ENCODE measurements around the gene KLHDC7B.
A peak's percentile ranks its signal among the peaks of the same experiment; 100 is the strongest.

The KLHDC7B gene

DNA sequence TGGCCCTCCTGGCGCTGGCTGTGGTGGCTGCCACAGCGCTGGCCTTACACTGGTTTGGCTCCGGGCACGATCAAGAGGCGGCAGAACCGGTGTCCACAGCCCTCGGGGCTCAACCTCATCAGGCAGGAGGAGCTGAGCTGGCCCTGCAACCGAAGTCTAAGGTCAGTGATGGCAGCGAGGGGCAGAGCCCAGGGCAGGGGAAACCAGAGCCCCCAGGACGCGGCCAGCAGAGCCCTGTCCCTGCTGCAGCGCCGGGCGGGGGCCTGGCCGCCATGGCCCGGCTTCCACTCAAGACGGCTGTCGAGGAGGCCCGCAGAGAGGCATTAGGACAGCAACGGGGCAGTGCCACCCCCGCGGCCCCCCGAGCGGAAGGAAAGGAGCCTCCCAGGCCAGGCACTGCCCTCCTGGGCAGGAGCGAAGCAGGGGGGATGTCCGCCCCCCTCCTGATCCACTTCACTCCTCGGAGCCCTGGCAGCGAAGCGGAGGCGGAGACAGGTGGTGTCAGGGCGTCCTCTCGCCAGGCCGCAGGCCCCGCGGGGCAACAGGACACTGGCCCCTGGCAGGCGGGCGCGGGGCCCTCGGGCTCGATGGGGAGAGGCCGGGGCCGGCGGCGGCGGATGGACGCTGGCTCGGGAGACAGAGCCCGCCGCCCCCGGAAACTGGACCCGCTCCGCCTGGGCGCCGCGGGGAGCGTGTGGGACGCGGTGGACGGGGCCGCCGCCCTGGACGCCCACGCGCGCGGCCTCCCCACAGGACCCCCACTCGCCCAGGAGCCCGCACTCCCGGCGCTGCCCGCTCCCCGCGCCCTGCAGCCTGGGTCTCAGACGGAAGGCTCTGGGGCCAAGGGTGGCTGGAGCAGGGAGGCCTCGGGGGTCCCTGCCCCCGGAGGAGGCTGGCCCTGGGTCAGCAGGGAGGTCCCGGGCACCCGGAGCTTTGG lies 895 bp downstream of the KLHDC7B start:
- no peak overlapping the region for H3K27ac ChIP-seq
- TF ChIP-seq, protein P1, sequence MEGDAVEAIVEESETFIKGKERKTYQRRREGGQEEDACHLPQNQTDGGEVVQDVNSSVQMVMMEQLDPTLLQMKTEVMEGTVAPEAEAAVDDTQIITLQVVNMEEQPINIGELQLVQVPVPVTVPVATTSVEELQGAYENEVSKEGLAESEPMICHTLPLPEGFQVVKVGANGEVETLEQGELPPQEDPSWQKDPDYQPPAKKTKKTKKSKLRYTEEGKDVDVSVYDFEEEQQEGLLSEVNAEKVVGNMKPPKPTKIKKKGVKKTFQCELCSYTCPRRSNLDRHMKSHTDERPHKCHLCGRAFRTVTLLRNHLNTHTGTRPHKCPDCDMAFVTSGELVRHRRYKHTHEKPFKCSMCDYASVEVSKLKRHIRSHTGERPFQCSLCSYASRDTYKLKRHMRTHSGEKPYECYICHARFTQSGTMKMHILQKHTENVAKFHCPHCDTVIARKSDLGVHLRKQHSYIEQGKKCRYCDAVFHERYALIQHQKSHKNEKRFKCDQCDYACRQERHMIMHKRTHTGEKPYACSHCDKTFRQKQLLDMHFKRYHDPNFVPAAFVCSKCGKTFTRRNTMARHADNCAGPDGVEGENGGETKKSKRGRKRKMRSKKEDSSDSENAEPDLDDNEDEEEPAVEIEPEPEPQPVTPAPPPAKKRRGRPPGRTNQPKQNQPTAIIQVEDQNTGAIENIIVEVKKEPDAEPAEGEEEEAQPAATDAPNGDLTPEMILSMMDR (IDR thresholded peaks at IDR 0.05) = no peak
- H3K4me3 ChIP-seq = no peak overlapping the region
- DNase-seq (ENCODE audit: low spot score) = no peak

DNA sequence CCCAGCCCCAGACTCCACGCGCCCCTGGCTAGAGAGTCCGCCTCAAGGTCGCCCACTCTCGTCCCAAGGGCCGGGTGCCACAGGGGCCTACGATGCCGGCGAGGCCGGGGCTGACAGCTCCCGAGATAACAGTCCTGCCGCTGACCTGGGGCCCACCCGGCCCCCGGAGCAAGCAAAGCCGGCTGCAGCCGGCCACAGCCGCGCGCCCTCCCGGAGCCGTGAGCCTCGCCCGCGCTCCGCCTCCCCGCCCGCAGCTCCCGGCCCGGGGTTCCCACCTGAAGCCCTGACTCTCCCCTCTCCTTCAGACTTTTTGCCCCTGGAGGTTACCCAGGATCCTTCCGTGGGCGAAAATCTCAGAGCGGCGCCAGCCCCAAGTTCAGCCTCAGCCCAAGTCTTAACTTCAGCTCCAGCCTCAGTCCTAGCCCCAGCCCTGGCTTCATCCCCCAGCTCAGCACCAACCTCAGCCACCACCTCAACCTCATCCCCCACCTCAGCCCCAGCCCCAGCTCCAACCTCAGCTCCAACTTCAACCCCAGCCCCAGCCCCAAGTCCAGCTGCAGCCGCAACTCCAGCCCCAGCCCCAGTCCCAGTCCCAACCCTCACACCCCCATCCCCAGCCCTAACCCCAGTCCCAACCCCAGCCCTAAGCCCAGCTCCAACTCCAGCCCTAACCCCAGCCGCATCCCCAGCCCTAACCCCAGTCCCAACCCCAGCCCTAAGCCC lies 1.7 kb downstream of the KLHDC7B start:
- Histone ChIP-seq H3K27ac (no peak overlapping the region), H3K4me3 (no peak overlapping the region)
- TF ChIP-seq, protein P1 (IDR thresholded peaks at IDR 0.05) = no peak
- DNase-seq (ENCODE audit: low spot score) = no peak

DNA sequence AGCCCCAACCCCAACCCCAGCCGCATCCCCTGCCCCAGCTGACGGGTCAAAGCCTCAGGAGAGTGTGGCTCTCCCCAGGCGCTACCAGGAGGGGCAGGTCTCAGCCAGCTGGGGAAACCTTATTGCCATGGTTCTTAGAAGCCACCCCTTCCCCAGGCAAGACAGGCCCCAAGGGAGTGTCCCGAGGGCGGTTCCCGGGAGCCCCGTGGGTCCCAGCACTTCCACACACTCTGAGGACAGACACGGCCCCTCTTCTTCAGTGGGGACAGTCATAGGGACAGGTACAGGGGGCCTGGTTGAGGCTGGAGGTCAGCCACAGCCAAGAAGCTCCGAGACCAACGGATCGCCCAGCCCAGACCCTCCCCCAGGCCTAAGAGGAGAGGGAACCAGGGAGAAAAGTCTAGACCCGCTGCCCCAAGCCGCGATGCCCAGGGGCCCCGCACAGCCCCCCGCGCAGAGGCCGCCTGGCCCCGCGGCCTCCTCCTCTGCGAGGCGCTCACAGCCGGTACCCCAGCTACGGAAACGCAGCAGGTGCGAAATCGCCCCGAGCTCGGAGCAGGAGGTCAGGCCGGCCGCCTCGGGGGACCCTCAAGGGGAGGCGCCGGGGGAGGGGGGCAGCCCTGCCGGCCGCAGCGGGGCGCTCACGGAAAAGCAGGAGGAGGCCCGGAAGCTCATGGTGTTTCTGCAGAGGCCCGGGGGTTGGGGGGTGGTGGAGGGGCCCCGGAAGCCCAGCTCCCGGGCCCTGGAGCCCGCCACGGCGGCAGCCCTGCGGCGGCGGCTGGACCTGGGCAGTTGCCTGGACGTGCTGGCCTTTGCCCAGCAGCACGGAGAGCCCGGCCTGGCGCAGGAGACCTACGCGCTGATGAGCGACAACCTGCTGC lies 2.6 kb downstream of the KLHDC7B start:
- Histone ChIP-seq H3K4me3 (peak overlapping the region; percentile 51), H3K27ac (no peak overlapping the region)
- no peak for DNase-seq (ENCODE audit: low spot score)
- TF ChIP-seq, protein P1 (IDR thresholded peaks at IDR 0.05) = no peak

DNA sequence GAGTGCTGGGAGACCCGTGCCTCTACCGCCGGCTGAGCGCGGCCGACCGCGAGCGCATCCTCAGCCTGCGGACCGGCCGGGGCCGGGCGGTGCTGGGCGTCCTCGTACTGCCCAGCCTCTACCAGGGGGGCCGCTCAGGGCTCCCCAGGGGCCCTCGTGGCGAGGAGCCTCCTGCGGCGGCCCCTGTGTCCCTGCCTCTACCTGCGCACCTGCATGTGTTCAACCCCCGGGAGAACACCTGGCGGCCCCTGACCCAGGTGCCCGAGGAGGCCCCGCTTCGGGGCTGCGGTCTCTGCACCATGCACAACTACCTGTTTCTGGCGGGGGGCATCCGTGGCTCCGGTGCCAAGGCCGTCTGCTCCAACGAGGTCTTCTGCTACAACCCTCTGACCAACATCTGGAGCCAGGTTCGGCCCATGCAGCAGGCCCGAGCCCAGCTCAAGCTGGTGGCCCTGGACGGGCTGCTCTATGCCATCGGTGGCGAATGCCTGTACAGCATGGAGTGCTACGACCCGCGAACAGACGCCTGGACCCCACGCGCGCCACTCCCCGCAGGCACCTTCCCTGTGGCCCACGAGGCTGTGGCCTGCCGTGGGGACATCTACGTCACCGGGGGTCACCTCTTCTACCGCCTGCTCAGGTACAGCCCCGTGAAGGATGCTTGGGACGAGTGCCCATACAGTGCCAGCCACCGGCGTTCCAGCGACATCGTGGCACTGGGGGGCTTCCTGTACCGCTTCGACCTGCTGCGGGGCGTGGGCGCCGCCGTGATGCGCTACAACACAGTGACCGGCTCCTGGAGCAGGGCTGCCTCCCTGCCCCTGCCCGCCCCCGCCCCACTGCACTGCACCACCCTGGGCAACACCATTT lies 3.5 kb downstream of the KLHDC7B start:
- Histone ChIP-seq H3K27ac (no peak overlapping the region), H3K4me3 (peak overlapping the region; percentile 51)
- TF ChIP-seq, protein P1 (IDR thresholded peaks at IDR 0.05) = no peak
- no peak for DNase-seq (ENCODE audit: low spot score)

DNA sequence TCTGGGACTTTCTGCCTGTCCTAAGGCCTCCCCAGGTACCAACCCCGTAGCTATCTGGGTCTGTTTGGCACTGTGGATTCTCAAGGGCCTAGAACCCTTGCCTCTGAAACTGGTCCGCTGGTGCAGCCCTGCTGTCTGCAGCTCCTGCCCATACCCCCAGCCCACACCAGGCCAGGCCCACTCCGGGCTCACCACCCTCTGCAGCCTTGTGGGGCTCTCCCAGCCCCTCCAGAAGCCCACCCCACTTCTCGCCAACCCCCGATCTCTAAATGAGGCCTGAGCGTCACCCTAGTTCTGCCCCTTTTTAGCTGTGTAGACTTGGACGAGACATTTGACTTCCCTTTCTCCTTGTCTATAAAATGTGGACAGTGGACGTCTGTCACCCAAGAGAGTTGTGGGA lies 4.7 kb downstream of the KLHDC7B start:
- TF ChIP-seq, protein P1 (IDR thresholded peaks at IDR 0.05) = no peak
- no peak for DNase-seq (ENCODE audit: low spot score)
- H3K4me3 ChIP-seq = no peak overlapping the region
- no peak overlapping the region for H3K27ac ChIP-seq

DNA sequence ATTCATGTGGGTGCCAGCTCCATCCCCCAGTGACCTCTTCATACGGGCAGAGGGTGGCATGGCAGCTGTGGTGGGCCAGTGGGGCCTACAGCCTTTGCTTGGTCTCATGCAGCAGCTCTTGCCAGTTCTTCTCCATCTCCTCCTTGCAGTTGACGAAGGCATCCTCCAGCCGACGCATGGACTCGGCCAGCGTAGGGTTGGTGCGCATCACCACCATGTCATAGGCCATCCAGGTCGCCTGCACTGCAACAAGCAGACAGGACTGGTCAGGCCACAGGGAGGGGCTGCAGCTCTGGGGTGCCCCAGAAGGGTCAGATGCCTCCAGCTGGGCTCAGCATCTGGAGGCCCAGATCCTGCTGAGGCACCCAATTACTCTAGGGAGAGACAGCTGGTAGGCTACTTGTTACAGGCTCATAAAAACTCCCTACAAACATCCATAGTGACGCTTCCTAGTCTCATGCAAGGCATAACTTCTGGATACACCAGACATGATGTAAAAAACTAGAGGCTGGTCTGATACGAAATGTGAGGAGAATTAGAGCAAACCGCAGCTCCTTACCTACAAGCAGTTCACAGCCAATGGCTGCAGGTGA lies 5.6 kb downstream of the KLHDC7B start:
- Histone ChIP-seq H3K4me3 (no peak overlapping the region), H3K27ac (no peak overlapping the region)
- TF ChIP-seq, protein P1 (IDR thresholded peaks at IDR 0.05) = no peak
- no peak for DNase-seq (ENCODE audit: low spot score)

Measured in coronary artery (tissue), 2 donors.